Measurements from ENCODE around the gene IL31RA. TPM values are rescaled to one million over a fixed set of nuclear protein-coding genes. Genes with fewer than 3 reads are reported as not detected.
A peak's percentile ranks its signal among the peaks of the same experiment; 100 is the strongest.

The IL31RA gene
- total RNA-seq, 4 donors from 2014 or later: 0.89 to 3.0 (median 1.0) TPM

DNA sequence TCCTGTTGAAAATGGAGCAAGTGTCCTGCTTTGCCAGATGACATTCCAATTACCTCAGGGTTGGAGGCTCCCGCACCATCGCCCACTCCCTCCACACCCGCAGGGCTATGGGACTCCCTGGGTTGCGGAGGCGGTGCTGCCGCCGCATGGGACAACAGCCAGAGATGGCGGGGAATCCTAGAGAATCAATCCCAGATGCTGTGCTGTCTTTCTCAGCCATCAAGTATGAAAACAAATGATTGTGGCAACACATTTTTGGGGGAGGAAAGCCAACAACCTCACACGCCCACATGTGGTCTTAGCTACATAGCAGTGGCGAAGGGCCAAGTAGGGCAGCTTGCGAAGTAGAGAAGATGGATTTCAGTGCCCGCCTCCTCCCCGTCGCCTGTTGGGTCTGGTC lies 46.7 kb downstream of the IL31RA start:
- H3K36me3 ChIP-seq: no peaks in the 10 kb centered on the region
- no peak overlapping the region for H3K27ac ChIP-seq
- peak; percentile 88 for DNase-seq (ENCODE audit: low spot score in 2 of 2)
- WGBS: 45% methylated on average over 14 of the region's 14 CpGs
- H3K4me1 ChIP-seq: peaks cover 10% of the 10 kb centered on the region
- no peaks in the 10 kb centered on the region for H3K27me3 ChIP-seq
- H3K9me3 ChIP-seq: no peaks in the 10 kb centered on the region
- TF ChIP-seq CTCF (IDR thresholded peaks at IDR 0.05) (no peak), POLR2AphosphoS5 (IDR thresholded peaks at IDR 0.05) (peak in 2 of 3 donors; percentile 35 to 88), EP300 (IDR thresholded peaks at IDR 0.05) (no peak)
- H3K4me3 ChIP-seq: no peak overlapping the region

GRCh38 chr5:55899344-55899743 lies 48.2 kb downstream of the IL31RA start:
- DNase-seq (ENCODE audit: low spot score in 2 of 2): no peak
- WGBS: 84% methylated on average over 6 of the region's 6 CpGs
- Histone ChIP-seq H3K4me1 (peaks cover 22% of the 10 kb centered on the region), H3K9me3 (no peaks in the 10 kb centered on the region), H3K27me3 (no peaks in the 10 kb centered on the region), H3K4me3 (no peak overlapping the region), H3K36me3 (no peaks in the 10 kb centered on the region), H3K27ac (no peak overlapping the region)
- TF ChIP-seq POLR2A (IDR thresholded peaks at IDR 0.05): no peak
- no peak for TF ChIP-seq POLR2AphosphoS5 (IDR thresholded peaks at IDR 0.05)

DNA sequence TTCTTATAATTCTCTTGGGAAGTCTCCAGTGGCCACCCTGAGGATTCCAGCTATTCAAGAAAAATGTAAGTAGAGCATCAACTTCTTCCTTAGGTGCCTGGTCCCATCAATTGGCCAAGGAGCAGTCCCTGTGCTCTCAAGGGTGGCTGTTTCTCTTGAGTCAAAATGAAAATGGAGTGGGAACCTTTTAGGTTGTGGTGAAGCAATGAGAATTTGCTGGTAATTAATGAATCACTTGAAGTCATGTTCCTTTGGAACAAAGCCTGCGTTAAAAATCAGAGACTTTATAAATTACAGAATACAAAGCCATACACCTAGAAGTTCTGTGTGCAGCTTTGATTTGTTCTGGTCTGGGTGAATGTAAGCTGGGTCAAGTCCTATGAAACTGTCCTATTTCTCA lies 48.9 kb downstream of the IL31RA start:
- 52% methylated on average over 1 of the region's 1 CpG for WGBS

DNA sequence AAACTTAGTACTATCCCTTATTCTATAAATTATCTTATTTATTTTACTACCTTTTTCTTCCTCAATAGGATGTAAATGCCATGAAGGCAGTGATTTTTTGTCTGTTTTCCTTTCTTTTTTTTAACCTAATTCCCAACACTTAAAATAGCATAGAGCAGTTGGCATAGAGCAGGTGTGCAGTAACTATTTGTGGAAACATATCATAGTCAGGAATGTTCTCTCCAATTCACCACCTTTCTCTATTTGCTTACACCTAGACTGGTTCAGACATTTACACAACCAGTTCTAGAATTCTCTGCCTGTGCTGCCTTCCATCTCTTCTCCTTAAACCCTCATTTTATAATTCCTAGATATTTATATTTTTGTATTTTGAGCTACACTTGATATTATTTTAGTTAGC lies 49.6 kb downstream of the IL31RA start:
- Histone ChIP-seq H3K27ac (no peak overlapping the region), H3K4me1 (peaks cover 25% of the 10 kb centered on the region), H3K4me3 (no peak overlapping the region), H3K9me3 (no peaks in the 10 kb centered on the region), H3K36me3 (no peaks in the 10 kb centered on the region), H3K27me3 (no peaks in the 10 kb centered on the region)
- TF ChIP-seq EP300 (IDR thresholded peaks at IDR 0.05) (no peak), CTCF (IDR thresholded peaks at IDR 0.05) (no peak), POLR2A (IDR thresholded peaks at IDR 0.05) (no peak), POLR2AphosphoS5 (IDR thresholded peaks at IDR 0.05) (no peak)
- no peak for DNase-seq (ENCODE audit: low spot score in 2 of 2)

More for the DNA sequence above, 48.9 kb downstream of the IL31RA start:
- no peak overlapping the region for H3K4me3 ChIP-seq
- H3K4me1 ChIP-seq: peaks cover 23% of the 10 kb centered on the region
- H3K9me3 ChIP-seq: no peaks in the 10 kb centered on the region
- no peak for TF ChIP-seq POLR2AphosphoS5 (IDR thresholded peaks at IDR 0.05)
- TF ChIP-seq CTCF (IDR thresholded peaks at IDR 0.05): no peak
- no peak for TF ChIP-seq EP300 (IDR thresholded peaks at IDR 0.05)
- TF ChIP-seq POLR2A (IDR thresholded peaks at IDR 0.05): no peak
- DNase-seq (ENCODE audit: low spot score in 2 of 2): no peak
- H3K36me3 ChIP-seq: no peaks in the 10 kb centered on the region
- H3K27ac ChIP-seq: no peak overlapping the region
- no peaks in the 10 kb centered on the region for H3K27me3 ChIP-seq

DNA sequence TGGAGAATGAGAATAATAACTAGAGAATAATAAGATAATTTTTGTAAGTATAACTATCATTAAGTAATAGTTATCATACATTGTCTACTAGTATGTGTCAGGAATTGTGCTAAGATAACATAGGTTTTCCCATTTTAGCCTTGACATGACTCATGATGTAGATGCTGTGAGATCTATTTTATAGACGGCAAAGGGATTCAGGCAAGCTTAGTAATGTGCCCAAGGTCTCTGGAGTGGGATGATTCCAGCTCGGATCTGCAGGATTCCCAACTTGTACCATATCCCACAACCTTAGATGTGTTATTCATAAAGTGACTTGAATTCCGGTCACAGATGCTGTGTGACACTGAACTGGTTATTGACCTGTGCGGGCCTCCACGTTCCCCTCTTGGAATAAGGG lies 51.5 kb downstream of the IL31RA start:
- DNase-seq (ENCODE audit: low spot score in 2 of 2): no peak
- whole genome bisulfite sequencing: 82% methylated on average over 5 of the region's 5 CpGs
- no peaks in the 10 kb centered on the region for H3K27me3 ChIP-seq
- no peak overlapping the region for H3K27ac ChIP-seq
- H3K4me1 ChIP-seq: peaks cover 18% of the 10 kb centered on the region
- H3K9me3 ChIP-seq: no peaks in the 10 kb centered on the region
- no peaks in the 10 kb centered on the region for H3K36me3 ChIP-seq
- TF ChIP-seq EP300 (IDR thresholded peaks at IDR 0.05) (no peak), POLR2A (IDR thresholded peaks at IDR 0.05) (no peak), POLR2AphosphoS5 (IDR thresholded peaks at IDR 0.05) (no peak), CTCF (IDR thresholded peaks at IDR 0.05) (no peak)
- H3K4me3 ChIP-seq: no peak overlapping the region

- Histone ChIP-seq H3K27me3 (no peaks in the 10 kb centered on the region), H3K27ac (no peak overlapping the region), H3K4me3 (no peak overlapping the region), H3K4me1 (peaks cover 15% of the 10 kb centered on the region), H3K36me3 (no peaks in the 10 kb centered on the region), H3K9me3 (no peaks in the 10 kb centered on the region)
- WGBS: 68% methylated on average over 19 of the region's 19 CpGs
- DNase-seq (ENCODE audit: low spot score in 2 of 2): no peak
- no peak for TF ChIP-seq POLR2AphosphoS5 (IDR thresholded peaks at IDR 0.05)
- no peak for TF ChIP-seq POLR2A (IDR thresholded peaks at IDR 0.05)
- no peak for TF ChIP-seq EP300 (IDR thresholded peaks at IDR 0.05)
- TF ChIP-seq CTCF (IDR thresholded peaks at IDR 0.05): no peak
Observed at GRCh38 chr5:55903121-55903701, 52.1 kb downstream of the IL31RA start.

Measured in suprapubic skin (tissue), 4 donors.